ENCODE measurements around the gene IGFL3. TPM values are rescaled to one million over a fixed set of nuclear protein-coding genes. Genes with fewer than 3 reads are reported as not detected.
"Not testable (repeated sequence)": the region's sequence is repeated elsewhere in the genome, so short reads cannot be mapped to it uniquely, and the experiment has no call there.

IGFL3 gene
- total RNA-seq (2012; rRNA removed): not detected in 2 replicates

DNA sequence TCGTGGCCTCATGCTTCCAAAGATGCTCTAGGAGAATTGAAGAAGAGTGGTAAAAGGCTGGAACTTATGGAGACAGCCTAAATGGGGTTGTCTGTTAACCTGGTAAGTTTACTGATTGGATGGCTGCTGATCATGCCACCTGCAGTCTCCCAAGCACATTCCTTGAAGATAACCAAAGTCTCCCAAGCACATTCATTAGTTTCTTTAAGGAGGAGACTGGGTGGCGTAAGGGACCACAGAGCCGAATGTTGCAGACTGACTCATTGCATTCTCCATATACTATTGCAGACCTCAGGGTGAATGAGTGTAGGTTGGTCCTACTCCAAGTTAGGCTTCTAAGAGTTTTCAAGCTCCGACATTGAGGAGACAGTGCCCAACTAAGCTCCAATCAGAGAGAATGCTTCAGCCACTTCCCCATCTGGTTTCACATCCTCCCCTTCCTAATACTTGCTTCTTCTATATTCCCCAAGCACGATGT is at the start of gene IGFL3:
TSS of gene IGFL3 (minus strand) at position 51 of the 478 bp plus-strand sequence. CDS start at position 12, 39 bp downstream.
- peaks cover 58% of the 10 kb centered on the region for H3K27me3 ChIP-seq (ENCODE audit: control insufficient read depth, insufficient read depth, low read length)
- peaks cover 4% of the 10 kb centered on the region for H3K9me3 ChIP-seq (replicated peaks; ENCODE audit: low read length)
- H3K36me3 ChIP-seq (ENCODE audit: insufficient read depth, low read length): no peaks in the 10 kb centered on the region
- H3K9ac ChIP-seq (ENCODE audit: low read depth, low read length): no peak within 1 kb of the TSS
- no peak within 1 kb of the TSS for H3K4me3 ChIP-seq (ENCODE audit: low read length)
- no peak within 1 kb of the TSS for H3K4me2 ChIP-seq (ENCODE audit: low read length)
- H3K4me1 ChIP-seq (ENCODE audit: control insufficient read depth, insufficient read depth, low read length): no peaks in the 10 kb centered on the region

DNA sequence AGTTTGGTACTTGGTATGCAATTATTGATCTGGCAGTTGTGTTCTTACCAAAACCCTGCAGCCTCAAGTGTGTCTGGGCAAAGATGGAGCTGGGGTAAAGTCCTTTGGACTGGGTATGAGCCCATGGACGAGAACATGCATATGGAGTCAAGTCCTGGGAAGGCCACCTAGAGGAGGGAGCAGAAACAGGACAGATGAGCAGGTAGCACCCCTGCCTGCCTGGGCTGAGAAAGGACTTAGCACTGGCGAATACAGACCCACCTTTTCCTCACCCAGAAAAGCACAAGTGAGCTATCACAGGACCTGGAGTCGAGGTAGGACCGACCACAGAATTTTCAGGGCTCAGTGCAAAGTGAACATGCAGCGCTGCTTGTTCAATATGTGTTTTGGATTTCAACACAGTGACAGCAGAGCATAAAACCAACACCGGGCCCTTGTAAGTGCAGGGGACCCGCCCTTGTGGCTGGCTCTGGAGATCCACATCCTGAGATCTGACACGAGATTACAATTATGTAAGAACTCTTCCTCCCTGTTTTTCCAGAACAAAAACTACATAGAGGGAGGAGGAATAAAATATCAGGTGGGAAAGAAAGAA is 49.5 kb upstream of the IGFL3 start:
- Histone ChIP-seq H3K27me3 (ENCODE audit: control insufficient read depth, insufficient read depth, low read length) (peaks cover 39% of the 10 kb centered on the region), H3K9me3 (replicated peaks; ENCODE audit: low read length) (no peaks in the 10 kb centered on the region), H3K4me1 (ENCODE audit: control insufficient read depth, insufficient read depth, low read length) (no peaks in the 10 kb centered on the region), H3K9ac (ENCODE audit: low read depth, low read length) (no peak overlapping the region), H3K4me3 (ENCODE audit: low read length) (no peak overlapping the region), H3K4me2 (ENCODE audit: low read length) (no peak overlapping the region), H3K36me3 (ENCODE audit: insufficient read depth, low read length) (no peaks in the 10 kb centered on the region)

- H3K36me3 ChIP-seq (ENCODE audit: insufficient read depth, low read length): no peaks in the 10 kb centered on the region
- peaks cover 6% of the 10 kb centered on the region for H3K9me3 ChIP-seq (replicated peaks; ENCODE audit: low read length)
- peaks cover 41% of the 10 kb centered on the region for H3K27me3 ChIP-seq (ENCODE audit: control insufficient read depth, insufficient read depth, low read length)
- no peak overlapping the region for H3K9ac ChIP-seq (ENCODE audit: low read depth, low read length)
- no peaks in the 10 kb centered on the region for H3K4me1 ChIP-seq (ENCODE audit: control insufficient read depth, insufficient read depth, low read length)
- no peak overlapping the region for H3K4me2 ChIP-seq (ENCODE audit: low read length)
- no peak overlapping the region for H3K4me3 ChIP-seq (ENCODE audit: low read length)
Measured at GRCh38 chr19:46162731-46163130, 38.2 kb upstream of the IGFL3 start.

DNA sequence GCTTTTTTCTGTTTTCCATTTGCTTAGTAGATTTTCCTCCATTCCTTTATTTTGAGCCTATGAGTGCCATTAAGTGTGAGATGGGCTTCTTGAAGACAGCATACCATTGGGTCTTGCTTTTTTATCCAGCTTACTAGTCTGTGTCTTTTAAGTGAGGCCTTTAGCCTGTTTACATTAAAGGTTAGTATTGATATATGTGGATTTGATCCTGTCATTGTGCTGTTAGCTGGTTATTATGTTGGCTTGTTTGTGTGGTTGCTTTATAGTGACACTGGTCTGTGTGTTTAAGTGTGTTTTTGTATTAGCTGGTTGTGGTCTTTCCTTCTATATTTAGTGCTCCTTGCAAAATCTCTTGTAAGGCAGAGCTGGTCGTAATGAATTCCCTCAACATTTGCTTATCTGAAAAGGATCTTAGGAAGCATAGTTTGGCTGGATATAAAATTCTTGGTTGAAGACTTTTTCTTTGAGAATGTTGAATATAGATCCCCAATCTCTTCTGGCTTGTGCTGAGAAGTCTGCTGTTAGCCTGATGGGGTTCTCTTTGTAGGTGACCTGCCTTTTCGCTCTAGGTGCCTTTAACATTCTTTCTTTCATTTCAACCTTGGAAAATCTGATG is 37.3 kb upstream of the IGFL3 start:
- not testable (repeated sequence) for H3K4me1 ChIP-seq (ENCODE audit: control insufficient read depth, insufficient read depth, low read length)

GRCh38 chr19:46160233-46160775 is 35.8 kb upstream of the IGFL3 start:
- H3K9ac ChIP-seq (ENCODE audit: low read depth, low read length): no peak overlapping the region
- H3K9me3 ChIP-seq (replicated peaks; ENCODE audit: low read length): peaks cover 6% of the 10 kb centered on the region
- H3K27me3 ChIP-seq (ENCODE audit: control insufficient read depth, insufficient read depth, low read length): peaks cover 52% of the 10 kb centered on the region
- no peak overlapping the region for H3K4me3 ChIP-seq (ENCODE audit: low read length)
- H3K36me3 ChIP-seq (ENCODE audit: insufficient read depth, low read length): no peaks in the 10 kb centered on the region
- no peak overlapping the region for H3K4me2 ChIP-seq (ENCODE audit: low read length)
- H3K4me1 ChIP-seq (ENCODE audit: control insufficient read depth, insufficient read depth, low read length): no peaks in the 10 kb centered on the region

More for the DNA sequence above, 37.3 kb upstream of the IGFL3 start:
- not testable (repeated sequence) for H3K9ac ChIP-seq (ENCODE audit: low read depth, low read length); H3K36me3 ChIP-seq (ENCODE audit: insufficient read depth, low read length); H3K9me3 ChIP-seq (replicated peaks; ENCODE audit: low read length); H3K4me3 ChIP-seq (ENCODE audit: low read length); H3K4me2 ChIP-seq (ENCODE audit: low read length)
- H3K27me3 ChIP-seq (ENCODE audit: control insufficient read depth, insufficient read depth, low read length): peaks cover 49% of the 10 kb centered on the region

DNA sequence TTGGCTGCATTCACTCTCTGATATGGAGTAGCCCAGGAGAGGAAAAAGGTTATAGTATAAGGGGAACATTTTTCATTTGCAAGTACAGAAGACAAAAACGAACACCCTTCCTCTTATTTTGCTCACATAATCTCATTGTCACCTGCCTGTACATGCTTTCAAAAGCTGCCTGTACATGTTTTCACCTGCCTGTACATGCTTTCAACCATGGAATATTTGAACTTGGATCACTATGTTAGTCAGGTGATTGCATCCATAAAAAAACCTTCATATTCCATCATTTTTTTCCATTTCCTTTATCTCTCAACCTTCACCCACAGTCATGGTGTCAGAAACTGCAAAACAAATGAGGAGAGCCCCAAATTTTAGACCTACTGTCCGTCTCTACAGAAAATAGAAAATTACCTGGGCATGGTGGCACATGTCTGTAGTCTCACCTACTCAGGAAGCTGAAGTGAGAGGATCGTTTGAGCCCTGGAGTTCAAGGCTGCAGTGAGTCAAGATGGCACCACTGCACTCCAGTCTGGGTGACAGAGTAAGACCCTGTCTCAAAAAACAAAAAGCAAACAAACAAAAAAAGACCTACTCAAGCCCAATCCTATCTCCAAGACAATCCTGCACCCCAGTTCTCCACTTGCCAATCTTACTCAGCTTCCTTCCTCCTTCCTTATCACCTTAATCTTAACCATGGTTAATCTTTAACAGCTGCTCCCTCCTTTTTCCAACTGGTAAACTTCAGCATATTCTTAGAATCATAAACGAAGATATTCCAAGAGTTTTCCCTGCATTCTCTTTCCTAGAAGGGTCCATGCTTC is 35.1 kb upstream of the IGFL3 start:
- no peak overlapping the region for H3K4me2 ChIP-seq (ENCODE audit: low read length)
- H3K4me3 ChIP-seq (ENCODE audit: low read length): no peak overlapping the region
- H3K27me3 ChIP-seq (ENCODE audit: control insufficient read depth, insufficient read depth, low read length): peaks cover 53% of the 10 kb centered on the region
- no peaks in the 10 kb centered on the region for H3K4me1 ChIP-seq (ENCODE audit: control insufficient read depth, insufficient read depth, low read length)
- peaks cover 6% of the 10 kb centered on the region for H3K9me3 ChIP-seq (replicated peaks; ENCODE audit: low read length)
- no peaks in the 10 kb centered on the region for H3K36me3 ChIP-seq (ENCODE audit: insufficient read depth, low read length)
- no peak overlapping the region for H3K9ac ChIP-seq (ENCODE audit: low read depth, low read length)

- H3K36me3 ChIP-seq (ENCODE audit: insufficient read depth, low read length): no peaks in the 10 kb centered on the region
- no peak overlapping the region for H3K9ac ChIP-seq (ENCODE audit: low read depth, low read length)
- no peaks in the 10 kb centered on the region for H3K9me3 ChIP-seq (replicated peaks; ENCODE audit: low read length)
- H3K4me2 ChIP-seq (ENCODE audit: low read length): no peak overlapping the region
- H3K27me3 ChIP-seq (ENCODE audit: control insufficient read depth, insufficient read depth, low read length): peaks cover 71% of the 10 kb centered on the region
- no peak overlapping the region for H3K4me3 ChIP-seq (ENCODE audit: low read length)
- no peaks in the 10 kb centered on the region for H3K4me1 ChIP-seq (ENCODE audit: control insufficient read depth, insufficient read depth, low read length)
Measured at GRCh38 chr19:46155237-46155636, 30.7 kb upstream of the IGFL3 start.

DNA sequence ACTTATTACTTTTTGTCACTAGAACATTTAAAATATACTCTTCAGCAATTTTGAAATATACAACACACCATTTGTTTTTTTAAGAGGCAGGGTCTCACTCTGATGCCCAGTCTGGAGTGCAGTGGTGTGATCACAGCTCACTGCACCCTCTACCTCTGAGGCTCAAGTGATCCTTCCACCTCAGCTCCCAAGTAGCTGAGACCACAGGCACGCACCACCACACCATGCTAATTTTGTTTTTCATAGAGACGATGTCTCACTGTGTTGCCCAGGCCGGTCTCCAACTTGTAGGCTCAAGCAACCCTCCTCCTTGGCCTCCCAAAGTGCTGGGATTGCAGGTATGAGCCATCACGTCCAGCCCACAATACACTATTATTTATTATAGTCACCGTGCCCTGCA is 26.1 kb upstream of the IGFL3 start:
- Histone ChIP-seq H3K9me3 (replicated peaks; ENCODE audit: low read length) (no peaks in the 10 kb centered on the region), H3K4me2 (ENCODE audit: low read length) (no peak overlapping the region), H3K4me1 (ENCODE audit: control insufficient read depth, insufficient read depth, low read length) (no peaks in the 10 kb centered on the region), H3K36me3 (ENCODE audit: insufficient read depth, low read length) (no peaks in the 10 kb centered on the region), H3K9ac (ENCODE audit: low read depth, low read length) (no peak overlapping the region), H3K27me3 (ENCODE audit: control insufficient read depth, insufficient read depth, low read length) (peaks cover 65% of the 10 kb centered on the region), H3K4me3 (ENCODE audit: low read length) (no peak overlapping the region)

DNA sequence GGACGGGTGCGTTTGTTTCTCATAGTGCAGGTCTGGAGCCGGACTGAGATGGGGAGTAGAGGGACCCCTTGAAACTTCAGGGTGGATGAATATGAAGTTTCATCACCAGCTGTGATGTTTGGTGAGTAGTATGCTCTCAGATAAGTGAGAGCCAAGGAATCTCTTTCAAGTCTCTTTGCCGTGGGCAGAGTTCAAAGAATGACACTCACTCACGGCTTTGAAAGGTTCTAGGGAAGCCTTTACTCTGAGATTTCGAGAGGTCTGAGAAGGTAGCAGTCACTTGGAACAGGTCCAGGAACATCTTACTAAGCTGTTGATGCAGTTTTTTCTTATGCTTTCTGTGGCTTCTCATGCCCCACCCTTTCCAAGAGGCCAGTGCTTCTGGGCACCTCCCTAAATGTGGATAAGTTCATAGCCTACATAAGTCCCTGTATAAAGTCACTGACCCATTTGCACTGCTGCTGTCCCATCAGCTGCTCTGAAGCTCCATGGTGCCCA is 23.4 kb upstream of the IGFL3 start, which contains the start of gene IGFL2:
TSS of gene IGFL2 (plus strand) at position 448 of the 498 bp plus-strand sequence. CDS start at position 489, 41 bp downstream.
- Histone ChIP-seq H3K36me3 (ENCODE audit: insufficient read depth, low read length) (no peaks in the 10 kb centered on the region), H3K27me3 (ENCODE audit: control insufficient read depth, insufficient read depth, low read length) (peaks cover 48% of the 10 kb centered on the region), H3K4me1 (ENCODE audit: control insufficient read depth, insufficient read depth, low read length) (no peaks in the 10 kb centered on the region), H3K9ac (ENCODE audit: low read depth, low read length) (no peak within 1 kb of the TSS), H3K4me2 (ENCODE audit: low read length) (no peak within 1 kb of the TSS), H3K4me3 (ENCODE audit: low read length) (no peak within 1 kb of the TSS), H3K9me3 (replicated peaks; ENCODE audit: low read length) (no peaks in the 10 kb centered on the region)

DNA sequence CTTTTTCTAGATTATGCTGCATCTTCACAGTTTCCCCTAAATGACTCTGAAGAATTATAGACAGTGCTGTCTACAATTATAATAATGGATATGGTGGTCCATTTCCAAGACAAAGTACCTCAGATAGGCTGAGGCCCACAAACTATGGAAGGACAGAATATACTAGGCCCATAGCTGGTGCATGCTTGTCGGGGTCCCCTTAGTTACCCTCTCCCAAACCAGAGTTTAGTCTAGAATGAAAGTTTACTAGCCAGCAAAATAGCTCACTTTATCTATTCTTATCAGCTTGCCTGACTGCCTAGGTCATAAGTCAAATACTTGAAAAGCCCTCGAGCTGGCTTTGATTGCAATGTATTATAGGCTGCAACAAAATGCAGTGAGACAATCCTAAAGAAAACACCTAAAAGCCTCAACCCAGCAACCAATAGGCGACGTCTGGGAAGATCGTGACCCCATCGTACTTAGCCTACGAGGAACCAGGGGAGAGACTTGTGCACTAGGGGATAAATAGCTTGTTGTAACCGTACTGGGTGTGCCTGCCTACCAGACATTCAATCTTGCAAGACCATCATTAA is 22.8 kb upstream of the IGFL3 start:
- H3K36me3 ChIP-seq (ENCODE audit: insufficient read depth, low read length): no peaks in the 10 kb centered on the region
- H3K4me2 ChIP-seq (ENCODE audit: low read length): no peak overlapping the region
- no peaks in the 10 kb centered on the region for H3K4me1 ChIP-seq (ENCODE audit: control insufficient read depth, insufficient read depth, low read length)
- H3K27me3 ChIP-seq (ENCODE audit: control insufficient read depth, insufficient read depth, low read length): peaks cover 51% of the 10 kb centered on the region
- no peak overlapping the region for H3K4me3 ChIP-seq (ENCODE audit: low read length)
- H3K9me3 ChIP-seq (replicated peaks; ENCODE audit: low read length): no peaks in the 10 kb centered on the region
- H3K9ac ChIP-seq (ENCODE audit: low read depth, low read length): no peak overlapping the region

- H3K9me3 ChIP-seq (replicated peaks; ENCODE audit: low read length): no peaks in the 10 kb centered on the region
- H3K36me3 ChIP-seq (ENCODE audit: insufficient read depth, low read length): no peaks in the 10 kb centered on the region
- no peak overlapping the region for H3K4me2 ChIP-seq (ENCODE audit: low read length)
- no peaks in the 10 kb centered on the region for H3K4me1 ChIP-seq (ENCODE audit: control insufficient read depth, insufficient read depth, low read length)
- H3K4me3 ChIP-seq (ENCODE audit: low read length): no peak overlapping the region
- peaks cover 43% of the 10 kb centered on the region for H3K27me3 ChIP-seq (ENCODE audit: control insufficient read depth, insufficient read depth, low read length)
- H3K9ac ChIP-seq (ENCODE audit: low read depth, low read length): no peak overlapping the region
Measured at GRCh38 chr19:46144756-46145155, 20.3 kb upstream of the IGFL3 start.
